ENCODE results near the gene LANCL2.

The LANCL2 gene

DNA sequence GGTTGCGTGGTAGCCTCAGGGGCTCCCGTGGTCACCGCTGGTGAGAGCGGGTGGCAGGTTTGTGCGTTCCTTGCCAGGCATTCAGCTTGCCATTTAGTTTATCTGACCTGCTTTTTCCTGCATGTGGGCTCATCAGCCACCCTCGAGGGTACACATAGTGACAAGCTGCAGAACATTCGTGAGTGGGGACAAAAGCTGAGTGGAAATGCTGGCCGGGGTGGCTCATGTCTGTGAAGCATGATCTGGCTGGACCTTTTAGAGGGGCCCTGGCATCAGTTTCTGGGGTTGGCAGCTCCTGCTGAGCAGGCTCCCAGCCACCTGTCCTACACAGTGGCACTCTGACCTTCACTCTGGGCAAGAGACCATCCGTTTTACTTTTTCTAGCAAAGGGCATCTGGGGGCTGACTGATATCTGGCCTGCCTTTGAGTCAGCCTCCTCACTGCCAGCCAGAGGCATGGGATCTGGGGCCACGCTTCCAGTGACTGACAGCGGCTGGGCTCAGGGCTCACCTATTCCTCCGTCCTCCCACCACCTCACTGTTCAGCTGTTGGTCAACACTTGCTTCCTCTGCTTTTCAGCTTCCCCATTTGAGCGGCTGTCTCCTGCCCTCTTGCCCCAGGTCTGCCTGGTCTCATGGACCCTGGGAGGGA lies 75.0 kb downstream of the LANCL2 start:
- no peak for DNase-seq

DNA sequence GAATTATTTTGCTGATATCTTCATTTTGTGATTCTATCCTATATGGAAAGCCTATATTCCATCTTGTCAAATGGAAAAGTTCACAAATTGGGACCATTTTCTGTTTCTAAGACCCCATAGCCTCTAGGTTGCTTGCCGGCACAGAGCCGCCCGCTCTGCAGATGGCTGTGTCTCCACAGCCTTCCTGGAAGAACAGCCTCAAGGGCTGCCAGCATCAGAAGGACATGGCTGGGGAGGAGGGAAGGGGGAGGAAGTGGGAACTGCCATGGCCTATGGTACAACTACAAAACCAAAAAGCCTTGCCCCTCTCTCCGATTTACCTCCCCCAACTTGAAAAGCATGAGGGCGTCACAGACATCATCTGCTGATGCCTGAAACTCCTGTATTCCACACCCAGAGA lies 75.9 kb downstream of the LANCL2 start:
- no peak overlapping the region for H3K4me2 ChIP-seq (ENCODE audit: insufficient read depth, low read length)
- H3K27me3 ChIP-seq (ENCODE audit: insufficient read depth, low read length, poor library complexity): no peaks in the 10 kb centered on the region
- H3K4me3 ChIP-seq (ENCODE audit: low read depth in 1 of 2, low read length in 2 of 2): no peak overlapping the region
- H3K4me1 ChIP-seq (ENCODE audit: insufficient read depth, low read length): peaks cover 63% of the 10 kb centered on the region
- ATAC-seq (ENCODE audit: insufficient read depth, low read depth) (no peak), DNase-seq (no peak)
- no peaks in the 10 kb centered on the region for H3K36me3 ChIP-seq (ENCODE audit: insufficient read depth, low read length)
- TF ChIP-seq EZH2 (IDR thresholded peaks at IDR 0.05; ENCODE audit: borderline replicate concordance, low read depth, low read length, severe bottlenecking): no peak
- TF ChIP-seq, protein P1, sequence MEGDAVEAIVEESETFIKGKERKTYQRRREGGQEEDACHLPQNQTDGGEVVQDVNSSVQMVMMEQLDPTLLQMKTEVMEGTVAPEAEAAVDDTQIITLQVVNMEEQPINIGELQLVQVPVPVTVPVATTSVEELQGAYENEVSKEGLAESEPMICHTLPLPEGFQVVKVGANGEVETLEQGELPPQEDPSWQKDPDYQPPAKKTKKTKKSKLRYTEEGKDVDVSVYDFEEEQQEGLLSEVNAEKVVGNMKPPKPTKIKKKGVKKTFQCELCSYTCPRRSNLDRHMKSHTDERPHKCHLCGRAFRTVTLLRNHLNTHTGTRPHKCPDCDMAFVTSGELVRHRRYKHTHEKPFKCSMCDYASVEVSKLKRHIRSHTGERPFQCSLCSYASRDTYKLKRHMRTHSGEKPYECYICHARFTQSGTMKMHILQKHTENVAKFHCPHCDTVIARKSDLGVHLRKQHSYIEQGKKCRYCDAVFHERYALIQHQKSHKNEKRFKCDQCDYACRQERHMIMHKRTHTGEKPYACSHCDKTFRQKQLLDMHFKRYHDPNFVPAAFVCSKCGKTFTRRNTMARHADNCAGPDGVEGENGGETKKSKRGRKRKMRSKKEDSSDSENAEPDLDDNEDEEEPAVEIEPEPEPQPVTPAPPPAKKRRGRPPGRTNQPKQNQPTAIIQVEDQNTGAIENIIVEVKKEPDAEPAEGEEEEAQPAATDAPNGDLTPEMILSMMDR (IDR thresholded peaks at IDR 0.05; ENCODE audit: borderline replicate concordance, extremely low read depth, low read length, poor library complexity, severe bottlenecking): no peak
- H3K27ac ChIP-seq (ENCODE audit: low read length): peak overlapping the region; percentile 85
- no peaks in the 10 kb centered on the region for H3K9me3 ChIP-seq (ENCODE audit: insufficient read depth, low read length, severe bottlenecking)
- H2AFZ ChIP-seq (ENCODE audit: low read depth, low read length): no peak overlapping the region
- H4K20me1 ChIP-seq (ENCODE audit: insufficient read depth, low read length): no peaks in the 10 kb centered on the region
- no peaks in the 10 kb centered on the region for H3K79me2 ChIP-seq (ENCODE audit: insufficient read depth, low read length)
- H3K9ac ChIP-seq (ENCODE audit: low read depth, low read length): no peak overlapping the region; the same call in 1 of the 2 replicates

More for the DNA sequence above, 75.0 kb downstream of the LANCL2 start:
- Histone ChIP-seq H3K4me1 (ENCODE audit: insufficient read depth, low read length) (peaks cover 63% of the 10 kb centered on the region), H3K9ac (ENCODE audit: low read depth, low read length) (0 out of 2 replicates have a peak overlapping the region, but pooled peaks have one; percentile 18), H3K4me2 (ENCODE audit: insufficient read depth, low read length) (no peak overlapping the region), H3K36me3 (ENCODE audit: insufficient read depth, low read length) (no peaks in the 10 kb centered on the region), H2AFZ (ENCODE audit: low read depth, low read length) (no peak overlapping the region), H3K79me2 (ENCODE audit: insufficient read depth, low read length) (no peaks in the 10 kb centered on the region), H3K27me3 (ENCODE audit: insufficient read depth, low read length, poor library complexity) (no peaks in the 10 kb centered on the region), H3K9me3 (ENCODE audit: insufficient read depth, low read length, severe bottlenecking) (no peaks in the 10 kb centered on the region), H3K4me3 (ENCODE audit: low read depth in 1 of 2, low read length in 2 of 2) (no peak overlapping the region), H4K20me1 (ENCODE audit: insufficient read depth, low read length) (no peaks in the 10 kb centered on the region), H3K27ac (ENCODE audit: low read length) (peak overlapping the region; percentile 85)
- ATAC-seq (ENCODE audit: insufficient read depth, low read depth): no peak
- no peak for TF ChIP-seq EZH2 (IDR thresholded peaks at IDR 0.05; ENCODE audit: borderline replicate concordance, low read depth, low read length, severe bottlenecking)
- TF ChIP-seq, protein P1 (IDR thresholded peaks at IDR 0.05; ENCODE audit: borderline replicate concordance, extremely low read depth, low read length, poor library complexity, severe bottlenecking): no peak

- Histone ChIP-seq H3K27me3 (ENCODE audit: insufficient read depth, low read length, poor library complexity) (no peaks in the 10 kb centered on the region), H3K9me3 (ENCODE audit: insufficient read depth, low read length, severe bottlenecking) (no peaks in the 10 kb centered on the region), H3K9ac (ENCODE audit: low read depth, low read length) (no peak overlapping the region), H3K79me2 (ENCODE audit: insufficient read depth, low read length) (no peaks in the 10 kb centered on the region), H2AFZ (ENCODE audit: low read depth, low read length) (no peak overlapping the region), H3K4me3 (ENCODE audit: low read depth in 1 of 2, low read length in 2 of 2) (no peak overlapping the region), H3K27ac (ENCODE audit: low read length) (peak overlapping the region; percentile 33), H4K20me1 (ENCODE audit: insufficient read depth, low read length) (no peaks in the 10 kb centered on the region), H3K4me1 (ENCODE audit: insufficient read depth, low read length) (peaks cover 56% of the 10 kb centered on the region), H3K4me2 (ENCODE audit: insufficient read depth, low read length) (no peak overlapping the region), H3K36me3 (ENCODE audit: insufficient read depth, low read length) (no peaks in the 10 kb centered on the region)
- ATAC-seq (ENCODE audit: insufficient read depth, low read depth): no peak
- no peak for DNase-seq
- TF ChIP-seq, protein P1 (IDR thresholded peaks at IDR 0.05; ENCODE audit: borderline replicate concordance, extremely low read depth, low read length, poor library complexity, severe bottlenecking): no peak
- no peak for TF ChIP-seq EZH2 (IDR thresholded peaks at IDR 0.05; ENCODE audit: borderline replicate concordance, low read depth, low read length, severe bottlenecking)
These were observed 76.8 kb downstream of the LANCL2 start for GRCh38 chr7:55441774-55442522.

Data from DND-41 (cell line).